ENCODE data around the gene RTP3.
"Not testable (repeated sequence)": the region's sequence is repeated elsewhere in the genome, so short reads cannot be mapped to it uniquely, and the experiment has no call there.

The RTP3 gene

DNA sequence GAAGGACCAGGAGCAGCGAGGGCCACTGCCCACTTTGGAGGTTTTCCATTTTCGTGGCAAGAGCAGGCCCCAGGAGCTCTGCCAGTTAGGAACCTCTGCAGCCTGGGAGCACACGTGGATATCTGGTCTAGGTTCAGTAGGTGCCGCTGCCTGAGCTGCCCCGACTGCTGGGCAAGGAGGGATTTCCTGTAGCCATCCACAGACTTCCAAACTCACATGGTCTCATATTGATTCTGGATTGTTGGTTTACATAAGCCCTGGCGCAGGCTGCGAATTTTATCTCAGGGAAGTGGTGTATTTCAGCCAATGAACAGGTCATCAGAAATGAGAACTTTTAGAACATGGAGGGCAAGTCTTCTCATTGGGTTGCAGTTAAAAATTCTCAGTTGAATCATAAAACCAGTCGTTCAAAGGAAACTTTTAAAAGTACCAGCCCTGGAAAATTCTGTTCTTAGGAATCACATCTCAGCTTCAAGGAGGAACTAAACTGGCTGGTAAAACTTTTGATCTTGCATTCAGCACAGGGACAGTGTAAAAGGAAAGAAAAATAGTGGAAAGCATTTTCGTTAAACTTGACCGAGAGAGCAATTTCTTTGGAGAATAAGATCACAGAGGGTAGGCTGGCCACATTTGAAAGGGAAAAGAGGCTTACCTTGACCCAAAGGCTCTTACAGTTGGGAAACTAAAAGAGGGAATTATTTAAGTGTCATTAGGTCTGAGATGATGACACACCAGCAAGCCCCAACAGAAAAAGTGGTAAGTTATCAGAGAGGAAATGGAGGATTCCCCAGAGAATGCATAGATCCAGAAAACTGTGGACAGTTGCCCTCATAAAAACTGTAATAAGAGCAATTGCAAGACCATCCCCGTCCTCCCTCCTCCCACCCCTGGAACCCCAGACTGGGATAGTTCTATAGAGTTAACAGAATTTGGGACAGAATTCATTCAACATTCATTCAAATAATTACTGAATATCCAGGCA, 6.4 kb upstream of the RTP3 start:
- no peak for DNase-seq

- DNase-seq = no peak
These were observed 4.8 kb upstream of the RTP3 start for GRCh38 chr3:46492890-46493547.

- DNase-seq = not testable (repeated sequence)
These were observed 3.3 kb upstream of the RTP3 start for GRCh38 chr3:46494491-46494890.

DNA sequence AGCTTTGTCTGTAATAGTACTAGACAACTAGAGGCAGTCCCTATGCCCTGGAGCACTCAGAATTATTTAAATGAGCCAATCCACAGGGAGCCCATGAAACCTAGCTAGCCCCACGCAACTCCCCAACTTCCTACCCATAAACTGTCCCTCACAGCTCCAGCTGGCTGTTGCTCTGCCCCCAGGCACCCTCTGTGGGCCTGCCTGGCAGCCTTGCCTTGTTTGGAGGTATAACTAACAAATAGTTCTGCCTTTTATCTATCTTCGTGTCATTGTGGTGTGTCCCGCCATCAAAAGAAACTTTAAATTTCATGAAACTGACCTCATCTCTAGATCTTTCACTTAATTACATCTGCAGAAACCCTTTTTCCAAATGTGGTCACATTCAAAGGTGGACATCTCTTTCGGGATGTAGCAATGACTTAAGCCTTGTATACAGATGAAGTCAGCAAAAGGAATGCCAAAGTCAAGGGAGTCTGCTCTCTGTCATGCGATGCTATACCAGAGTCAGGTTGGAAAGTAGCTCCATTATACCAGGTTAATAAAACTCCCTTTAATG, 1.8 kb upstream of the RTP3 start:
- no peak for DNase-seq

DNA sequence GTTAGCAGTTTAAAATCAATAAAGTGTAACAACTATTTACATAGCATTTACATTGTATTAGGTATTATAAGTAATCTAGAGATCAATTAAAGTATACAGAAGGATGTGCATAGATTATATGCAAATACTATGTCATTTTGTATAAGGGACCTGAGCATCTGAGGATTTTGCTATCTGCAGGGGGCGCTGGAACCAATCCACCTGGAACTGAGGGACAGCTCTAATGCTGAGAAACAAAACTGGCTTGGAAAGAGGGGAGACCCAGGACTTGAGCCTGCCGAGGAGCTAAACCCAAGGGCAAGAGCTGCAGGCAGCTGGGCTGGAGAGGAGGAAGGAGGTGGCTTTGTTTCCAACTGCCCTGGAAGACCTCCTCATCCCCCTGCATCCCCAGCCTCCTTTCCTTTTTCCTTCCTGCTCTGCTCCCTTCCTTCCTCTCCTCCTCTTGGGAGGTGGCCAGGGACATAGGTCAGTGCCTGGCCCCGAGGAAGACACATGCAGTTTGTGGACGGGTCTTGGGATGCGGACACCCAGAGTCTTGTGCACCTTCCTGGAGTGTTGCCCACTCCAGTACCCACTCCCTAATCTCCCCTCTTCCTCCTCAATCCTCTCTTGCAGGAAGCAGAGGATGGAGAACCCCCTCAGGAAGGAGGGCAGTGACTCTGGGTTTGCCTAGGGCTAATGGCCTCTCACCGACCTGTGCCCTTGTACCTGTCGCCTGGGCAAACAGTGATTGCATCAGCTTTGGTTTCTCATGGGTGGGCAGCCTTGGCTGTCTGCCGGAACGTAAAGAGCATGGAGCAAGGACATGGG, 825 bp upstream of the RTP3 start:
- peak; percentile 23 for DNase-seq

DNA sequence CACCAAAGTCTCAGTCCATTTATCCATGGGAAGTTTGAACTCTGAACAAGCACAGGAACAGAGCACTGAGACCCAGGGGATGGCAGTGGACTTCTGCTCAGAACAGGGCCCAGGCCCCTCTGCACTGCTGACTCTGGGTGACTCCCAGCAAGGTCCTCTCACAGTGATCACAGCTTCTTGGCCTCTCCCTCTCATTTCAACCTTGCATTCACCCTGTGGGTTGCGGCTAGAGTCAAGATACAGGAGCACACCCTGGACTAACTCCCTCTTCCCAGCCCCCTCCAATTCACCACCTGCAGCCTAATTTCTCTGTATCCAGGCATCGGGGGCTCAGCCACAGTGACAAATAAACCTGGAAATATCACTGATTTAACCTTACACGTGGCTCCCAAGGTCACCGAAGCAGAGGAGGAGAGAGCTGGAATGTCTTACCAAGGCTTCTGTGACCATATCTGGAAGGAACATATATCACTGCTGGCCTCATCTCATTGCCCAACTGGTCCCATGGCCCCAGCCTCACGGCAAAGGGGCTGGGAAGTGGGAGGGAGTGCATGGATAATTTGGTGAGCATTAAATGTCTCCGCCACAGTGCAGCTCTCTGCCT, 1.2 kb downstream of the RTP3 start:
- no peak for DNase-seq

DNA sequence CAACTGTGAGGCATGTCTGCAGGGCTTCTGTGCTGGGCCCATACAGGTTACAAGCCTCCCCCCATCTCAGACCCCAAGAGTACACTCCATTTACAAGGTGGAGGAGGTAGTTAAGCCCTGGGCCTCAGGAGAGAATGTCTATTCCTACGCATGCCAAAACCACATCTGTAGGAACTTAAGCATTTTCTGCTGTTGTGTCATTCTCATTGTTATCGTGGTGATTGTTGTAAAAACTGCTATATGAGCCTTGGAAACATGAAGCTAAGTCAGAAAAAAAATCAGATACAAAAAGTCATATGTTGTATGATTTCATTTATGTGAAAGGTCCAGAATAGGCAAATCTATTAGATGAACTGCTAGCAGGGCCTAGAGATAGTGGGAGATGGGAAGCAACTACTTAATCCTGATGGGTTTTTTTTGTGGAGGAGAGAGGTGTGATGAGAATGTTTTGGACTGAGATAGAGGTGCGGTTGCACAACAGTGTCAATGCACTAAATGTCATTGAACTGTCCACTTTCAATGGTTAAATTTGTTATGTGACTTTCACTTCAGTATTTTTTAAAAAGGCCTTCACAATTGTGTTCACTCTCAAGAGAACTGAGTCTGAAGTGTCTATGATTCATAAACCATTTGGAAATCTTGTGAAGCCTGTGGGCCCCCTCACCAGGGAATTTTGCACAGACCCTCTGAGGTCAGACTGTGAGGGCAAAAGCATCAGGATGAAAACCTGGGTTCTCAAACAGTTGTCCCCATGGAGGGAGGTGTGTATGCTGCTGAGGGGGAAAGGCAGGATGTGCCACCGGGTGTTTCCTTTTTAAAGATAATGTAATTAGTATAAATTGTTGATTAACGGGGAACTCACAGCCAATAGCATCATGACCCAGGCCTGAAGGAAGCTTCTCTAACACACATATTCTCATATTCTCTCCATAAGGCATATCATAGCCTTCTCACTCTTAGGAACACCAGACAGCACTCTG, 3.2 kb downstream of the RTP3 start:
- no peak for DNase-seq

GRCh38 chr3:46501702-46502101, 3.9 kb downstream of the RTP3 start:
- DNase-seq = no peak

DNA sequence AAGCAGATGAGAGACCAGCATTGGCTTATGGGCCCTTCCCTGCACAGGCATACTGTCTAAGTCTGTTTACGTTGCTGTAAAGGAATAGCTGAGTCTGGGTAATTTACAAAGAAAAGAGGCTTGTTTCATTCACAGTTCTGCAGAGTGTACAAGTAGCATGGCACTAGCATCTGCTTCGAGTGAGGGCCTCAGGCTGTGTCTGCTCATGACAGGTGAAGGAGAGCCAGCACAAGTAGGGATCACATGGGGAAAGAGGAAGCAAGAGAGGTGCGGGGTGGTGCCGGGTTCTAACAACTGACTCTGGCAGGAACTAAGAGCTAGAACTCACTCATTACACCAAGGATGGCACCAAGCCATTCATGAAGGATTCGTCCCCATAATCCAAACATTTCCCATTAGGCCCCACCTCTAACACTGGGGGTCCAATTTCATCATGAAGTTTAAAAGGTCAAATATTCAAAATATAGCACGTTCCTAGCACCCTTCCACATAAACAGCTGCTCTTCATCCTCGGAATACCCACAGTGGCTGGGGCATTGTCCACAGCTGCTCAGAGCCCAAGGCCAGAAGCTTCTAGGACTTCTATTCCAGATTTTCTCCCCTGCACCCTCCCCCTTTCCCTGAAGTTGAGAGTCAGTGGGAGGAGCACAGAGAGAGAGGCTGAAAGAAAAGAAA, 5.6 kb downstream of the RTP3 start:
- DNase-seq = no peak

DNA sequence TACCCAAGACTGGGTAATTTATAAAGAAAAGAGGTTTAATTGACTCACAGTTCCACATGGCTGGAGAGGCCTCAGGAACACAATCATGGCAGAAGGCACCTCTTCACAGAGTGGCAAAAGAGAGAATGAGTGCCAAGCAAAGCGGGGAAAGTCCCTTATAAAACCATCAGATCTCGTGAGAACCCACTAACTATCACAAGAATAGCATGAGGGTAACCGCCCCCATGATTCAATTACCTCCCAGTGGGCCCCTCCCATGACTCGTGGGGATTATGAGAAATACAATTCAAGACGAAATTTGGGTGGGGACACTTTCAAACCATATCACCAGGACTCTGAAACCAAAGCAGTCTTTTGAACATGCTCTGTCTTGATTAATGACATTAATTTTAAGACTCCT, 7.0 kb downstream of the RTP3 start:
- DNase-seq = peak; percentile 26

GRCh38 chr3:46505953-46506352, 8.2 kb downstream of the RTP3 start:
- DNase-seq = no peak

GRCh38 chr3:46506526-46506925, 8.8 kb downstream of the RTP3 start:
- DNase-seq = no peak

DNA sequence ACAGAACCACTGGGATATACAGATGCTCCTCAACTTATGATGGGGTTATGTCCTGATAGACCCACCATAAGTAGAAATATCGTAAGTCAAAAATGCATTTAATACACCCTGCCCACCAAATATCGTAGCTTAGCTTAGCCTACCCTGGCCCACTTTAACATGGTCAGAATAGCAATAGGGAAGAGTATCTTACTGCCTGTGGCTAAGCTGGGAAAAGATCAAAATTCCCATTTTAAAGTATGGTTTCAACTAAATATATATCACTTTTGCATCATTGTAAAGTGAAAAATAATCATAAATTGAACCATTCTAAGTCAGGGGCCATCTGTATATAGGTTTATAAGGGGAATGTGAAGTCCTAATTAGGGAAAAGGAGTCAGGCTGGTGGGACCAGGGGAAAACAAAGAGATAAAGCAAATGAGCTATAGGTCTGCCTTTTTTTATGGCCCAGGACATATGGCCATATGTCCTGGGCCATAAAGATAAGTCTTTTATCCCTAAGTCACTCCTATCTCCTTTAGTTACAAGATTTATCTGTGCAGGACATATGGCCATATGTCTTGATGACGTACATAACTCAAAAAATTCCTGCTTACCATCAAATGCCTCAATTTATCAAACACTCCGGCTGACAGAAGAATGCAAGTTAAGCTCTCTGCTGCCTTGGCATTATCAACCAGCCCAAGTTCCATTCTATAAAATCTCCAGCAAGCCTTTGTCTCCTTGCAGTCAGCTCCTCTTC, 11.2 kb downstream of the RTP3 start:
- DNase-seq = no peak

GRCh38 chr3:46509661-46510187, 11.9 kb downstream of the RTP3 start:
- no peak for DNase-seq

DNA sequence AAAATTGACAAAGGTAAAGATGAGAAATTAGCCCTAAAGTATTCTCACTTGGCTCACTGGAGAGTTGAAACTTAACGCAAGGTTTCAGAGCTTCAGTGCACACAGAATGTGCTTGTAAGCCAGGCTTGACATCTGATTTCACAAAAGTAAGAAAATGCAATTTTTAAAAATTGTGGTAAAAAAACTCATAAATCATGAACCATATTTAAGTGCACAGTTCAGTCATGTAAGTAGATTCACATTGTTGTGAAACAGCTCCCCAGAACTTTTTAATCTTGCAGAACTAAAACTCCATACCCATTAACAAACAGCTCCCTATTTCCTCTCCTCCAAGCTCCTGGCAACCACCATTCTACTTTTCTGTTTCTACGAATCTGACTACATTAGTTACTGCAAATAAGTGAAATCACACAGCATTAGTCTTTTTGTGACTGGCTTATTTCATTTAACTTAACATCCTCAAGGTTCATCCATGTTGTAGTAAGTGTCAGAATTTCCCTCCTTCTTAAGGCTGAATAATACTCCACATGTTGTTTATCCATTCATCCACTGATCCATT, 14.5 kb downstream of the RTP3 start:
- DNase-seq = no peak

DNA sequence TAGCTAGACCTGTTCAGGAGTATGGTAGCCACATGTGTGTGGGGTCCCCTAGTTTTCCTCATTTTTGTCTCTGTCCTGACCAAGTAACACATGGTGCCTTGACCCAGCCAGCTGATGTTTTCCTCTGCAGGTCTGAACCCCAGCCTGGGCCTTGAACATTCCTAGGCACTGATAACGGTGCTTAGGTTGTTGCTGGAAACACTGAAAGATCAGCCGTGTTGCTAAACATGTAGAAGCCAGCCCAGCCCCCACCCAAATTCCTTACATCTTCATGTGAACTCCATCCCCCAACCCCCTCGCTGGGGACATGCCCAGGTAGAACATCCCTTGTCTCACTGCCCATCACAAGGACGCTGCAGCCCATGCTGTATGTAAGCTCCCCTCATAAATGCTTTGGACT, 18.7 kb downstream of the RTP3 start:
- no peak for DNase-seq

GRCh38 chr3:46517016-46517783, 19.4 kb downstream of the RTP3 start:
- no peak for DNase-seq

DNA sequence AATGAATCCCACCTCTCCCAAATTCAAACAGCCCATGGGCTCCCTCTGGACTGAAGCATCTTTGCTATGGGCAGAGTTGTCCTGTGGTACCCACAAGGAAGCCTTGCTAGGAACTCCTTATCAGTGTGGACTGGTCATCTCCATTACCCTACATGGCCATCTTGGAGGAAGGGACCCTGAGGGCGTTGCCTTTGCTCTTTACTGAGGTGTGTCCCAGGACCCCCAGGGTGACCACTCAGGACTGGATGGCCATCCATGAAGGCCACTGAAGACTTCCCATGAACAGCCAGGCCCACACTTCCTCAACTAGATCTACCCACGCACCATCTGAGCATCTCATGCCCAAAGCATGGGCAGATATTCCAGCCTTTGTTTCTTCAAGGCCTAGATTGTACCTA, 20.0 kb downstream of the RTP3 start:
- no peak for DNase-seq

DNA sequence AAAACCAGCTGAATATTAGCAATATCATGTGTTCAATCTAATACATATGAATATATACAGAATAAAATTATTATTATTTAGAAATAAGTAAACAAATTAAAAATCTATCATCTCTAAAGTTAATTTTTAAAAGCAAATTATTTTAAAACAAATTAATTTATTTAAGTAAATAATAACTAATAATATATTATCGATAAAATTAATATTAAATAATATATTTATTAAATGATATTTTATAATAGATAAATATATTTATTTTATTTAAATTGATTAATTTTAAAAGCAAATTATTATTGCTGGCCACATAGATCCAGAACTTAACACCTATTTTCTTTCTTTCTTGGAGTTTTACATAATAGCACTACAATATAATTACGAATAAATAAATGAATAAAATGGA, 22.2 kb downstream of the RTP3 start:
- no peak for DNase-seq
